Lung microvascular endothelial cell (primary cell): ENCODE measurements around the gene GNPDA1. TPM values are rescaled to one million over a fixed set of nuclear protein-coding genes. Genes with fewer than 3 reads are reported as not detected.

Source experiments
- DNase-seq, 2 donors: peaks; one replicate each; pipeline versions ENCODE4 v3.0.0 to v3.0.0-alpha.2; 2010; ENCODE audit warnings: low read depth in 2 of 2
- total RNA-seq: library from RNA; depleted of rRNA; stranded (reverse); fragments of >200 nt; gene quantifications from 2 replicates; pipeline ENCODE4 v1.2.1, GENCODE V29; 2014

The GNPDA1 gene
- total RNA-seq, 1 donor from 2014 or later, result 22.6 TPM

GRCh38 chr5:141957367-141957996 lies 55.3 kb downstream of the GNPDA1 start:
- DNase-seq, result peak in 1 of 2 donors; percentile 45

DNA sequence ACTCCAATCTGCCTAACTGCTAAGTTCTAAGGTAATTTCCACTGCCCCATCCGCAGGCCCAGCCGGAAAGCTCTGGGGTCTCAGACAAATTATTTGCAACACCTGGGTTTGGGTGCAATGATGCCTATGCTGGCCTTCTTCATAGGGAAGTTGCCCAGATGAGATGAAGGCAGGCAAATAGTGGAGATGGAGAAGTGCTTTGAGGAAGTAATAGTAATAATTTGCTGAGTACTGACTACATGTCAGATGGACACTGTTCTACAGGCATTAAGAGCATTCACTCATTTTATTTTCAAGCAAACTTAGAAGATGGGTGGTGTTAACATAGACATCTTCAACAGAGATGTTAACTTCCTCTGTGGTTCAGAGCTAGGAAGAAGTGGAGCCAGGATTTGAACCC lies 58.6 kb downstream of the GNPDA1 start:
- DNase-seq, result no peak

- peak in 1 of 2 donors; percentile 23 for DNase-seq
These were observed 60.8 kb downstream of the GNPDA1 start for GRCh38 chr5:141952020-141952419.

DNA sequence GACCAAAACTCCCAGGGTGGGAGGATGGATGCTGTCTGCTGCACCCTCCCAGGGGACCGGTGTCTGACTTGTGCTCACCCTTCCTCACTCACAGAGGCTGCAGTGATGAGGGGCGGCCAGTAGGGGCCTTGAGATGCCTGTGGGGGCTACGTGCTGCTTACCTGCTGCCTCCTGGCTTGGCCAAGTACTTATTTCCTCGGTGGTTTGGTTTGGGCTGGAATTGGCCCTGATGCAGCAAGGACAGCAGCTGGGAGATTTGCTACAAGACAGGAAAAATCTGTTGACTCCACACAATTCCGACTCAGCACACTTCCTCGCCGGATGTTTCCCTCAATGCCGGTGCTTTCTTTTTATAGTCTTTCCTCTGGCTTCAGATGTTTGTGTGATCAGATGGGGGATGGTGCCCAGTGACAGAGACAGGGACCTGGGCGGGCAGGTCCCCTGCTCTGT lies 61.5 kb downstream of the GNPDA1 start:
- peak; percentile 42 to 80 for DNase-seq

Other genes with a start within 250 kb of the GNPDA1 start
- gene PCDH1, start 134.6 kb downstream of the GNPDA1 start, total RNA-seq, result 6.2 and 43.8 TPM in 2 replicates
- 46.4 and 53.2 TPM in 2 replicates for gene DELE1, start 89.2 kb downstream of the GNPDA1 start, total RNA-seq
- gene PCDH12, start 54.8 kb downstream of the GNPDA1 start, total RNA-seq, result 12.7 and 22.2 TPM in 2 replicates
- 37.3 and 46.6 TPM in 2 replicates for gene RNF14, start 43.9 kb downstream of the GNPDA1 start, total RNA-seq
- 37.7 and 53.0 TPM in 2 replicates for gene NDFIP1, start 95.8 kb upstream of the GNPDA1 start, total RNA-seq